ENCODE measurements around the gene DNAH17.

DNAH17 gene

GRCh38 chr17:78577296-78577695 lies at the start of gene DNAH17:
Gene DNAH17 (minus strand): TSS chr17:78577396. CDS start chr17:78575057, 2,339 bp downstream.
- H3K4me3 ChIP-seq (ENCODE audit: low read depth, low read length): no peak within 1 kb of the TSS
- TF ChIP-seq CTCF (conservative IDR thresholded peaks at IDR 0.05; ENCODE audit: low read depth, low read length): no peak
- DNase-seq (ENCODE audit: low read depth): no peak

- no peak for DNase-seq (ENCODE audit: low read depth)
- TF ChIP-seq CTCF (conservative IDR thresholded peaks at IDR 0.05; ENCODE audit: low read depth, low read length): no peak
- no peak overlapping the region for H3K4me3 ChIP-seq (ENCODE audit: low read depth, low read length)
Measured at GRCh38 chr17:78624324-78625151, 47.3 kb upstream of the DNAH17 start.

GRCh38 chr17:78623541-78623940 lies 46.3 kb upstream of the DNAH17 start:
- no peak for DNase-seq (ENCODE audit: low read depth)
- TF ChIP-seq CTCF (conservative IDR thresholded peaks at IDR 0.05; ENCODE audit: low read depth, low read length): no peak
- no peak overlapping the region for H3K4me3 ChIP-seq (ENCODE audit: low read depth, low read length)

- H3K4me3 ChIP-seq (ENCODE audit: low read depth, low read length): no peak overlapping the region
- TF ChIP-seq CTCF (conservative IDR thresholded peaks at IDR 0.05; ENCODE audit: low read depth, low read length): no peak
- DNase-seq (ENCODE audit: low read depth): no peak
Measured at GRCh38 chr17:78622491-78623265, 45.5 kb upstream of the DNAH17 start.

GRCh38 chr17:78621720-78622490 lies 44.7 kb upstream of the DNAH17 start:
- H3K4me3 ChIP-seq (ENCODE audit: low read depth, low read length): no peak overlapping the region
- no peak for DNase-seq (ENCODE audit: low read depth)
- TF ChIP-seq CTCF (conservative IDR thresholded peaks at IDR 0.05; ENCODE audit: low read depth, low read length): no peak

GRCh38 chr17:78620099-78620498 lies 42.9 kb upstream of the DNAH17 start:
- H3K4me3 ChIP-seq (ENCODE audit: low read depth, low read length): no peak overlapping the region
- TF ChIP-seq CTCF (conservative IDR thresholded peaks at IDR 0.05; ENCODE audit: low read depth, low read length): no peak
- no peak for DNase-seq (ENCODE audit: low read depth)

Data from choroid plexus epithelial cell (primary cell).